ENCODE measurements around the gene FAF1.

DNA sequence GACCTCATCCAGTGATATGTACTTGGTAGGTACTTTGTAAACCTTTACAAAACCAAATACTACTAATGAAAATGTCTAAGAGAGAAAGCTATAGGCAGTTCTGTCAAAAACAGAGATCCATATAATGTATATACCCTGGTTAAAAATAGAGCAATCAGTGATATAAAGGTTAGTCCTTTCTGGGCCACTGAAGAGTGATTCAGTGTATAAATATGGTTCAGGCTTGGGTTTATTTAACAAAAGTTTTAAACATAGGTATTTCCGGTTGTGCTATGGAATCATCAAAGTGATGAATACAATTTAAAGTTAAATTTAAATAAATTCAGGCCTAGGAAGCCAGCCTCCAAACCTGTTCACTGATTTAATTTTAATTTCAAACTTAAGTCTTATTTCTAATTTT is 428.5 kb downstream of the FAF1 start:
- TF ChIP-seq EZH2 (IDR thresholded peaks at IDR 0.05; ENCODE audit: insufficient read depth, poor library complexity, severe bottlenecking) (no peak), EZH2phosphoT487 (IDR thresholded peaks at IDR 0.05; ENCODE audit: insufficient read depth, low read depth) (no peak)

Data from GM23248 (cell line).